ENCODE measurements around the gene KIAA0825.

- TF ChIP-seq CTCF (conservative IDR thresholded peaks at IDR 0.05; ENCODE audit: low read length) (no peak), EZH2phosphoT487 (IDR thresholded peaks at IDR 0.05; ENCODE audit: borderline replicate concordance, low read depth, low read length) (no peak)
These were observed 420.4 kb downstream of the KIAA0825 start for GRCh38 chr5:94197970-94198369.
